Loucy (cell line): ENCODE results near the gene WDR17.

Source experiments
- EZH2phosphoT487 ChIP-seq: fragments of 200-600 bp; IDR thresholded peaks from 2 replicates; pipeline ENCODE4 v1.6.1; 2018; ENCODE audit warnings: antibody characterized with exemption, mild to moderate bottlenecking, moderate library complexity, borderline replicate concordance
- TF ChIP-seq, protein P1 (sequence below): fragments of 200-600 bp; sonication (generic); conservative IDR thresholded peaks from 2 replicates; pipeline ENCODE4 v1.5.1; 2014; ENCODE audit warnings: mild to moderate bottlenecking, antibody characterized with exemption, low read length

- TF ChIP-seq, protein P1, sequence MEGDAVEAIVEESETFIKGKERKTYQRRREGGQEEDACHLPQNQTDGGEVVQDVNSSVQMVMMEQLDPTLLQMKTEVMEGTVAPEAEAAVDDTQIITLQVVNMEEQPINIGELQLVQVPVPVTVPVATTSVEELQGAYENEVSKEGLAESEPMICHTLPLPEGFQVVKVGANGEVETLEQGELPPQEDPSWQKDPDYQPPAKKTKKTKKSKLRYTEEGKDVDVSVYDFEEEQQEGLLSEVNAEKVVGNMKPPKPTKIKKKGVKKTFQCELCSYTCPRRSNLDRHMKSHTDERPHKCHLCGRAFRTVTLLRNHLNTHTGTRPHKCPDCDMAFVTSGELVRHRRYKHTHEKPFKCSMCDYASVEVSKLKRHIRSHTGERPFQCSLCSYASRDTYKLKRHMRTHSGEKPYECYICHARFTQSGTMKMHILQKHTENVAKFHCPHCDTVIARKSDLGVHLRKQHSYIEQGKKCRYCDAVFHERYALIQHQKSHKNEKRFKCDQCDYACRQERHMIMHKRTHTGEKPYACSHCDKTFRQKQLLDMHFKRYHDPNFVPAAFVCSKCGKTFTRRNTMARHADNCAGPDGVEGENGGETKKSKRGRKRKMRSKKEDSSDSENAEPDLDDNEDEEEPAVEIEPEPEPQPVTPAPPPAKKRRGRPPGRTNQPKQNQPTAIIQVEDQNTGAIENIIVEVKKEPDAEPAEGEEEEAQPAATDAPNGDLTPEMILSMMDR: no peak
- no peak for TF ChIP-seq EZH2phosphoT487
Observed at GRCh38 chr4:176102414-176103063, 36.9 kb downstream of the WDR17 start.
